Natural killer cell (primary cell): ENCODE results near the gene IGSF6. TPM values are rescaled to one million over a fixed set of nuclear protein-coding genes. Genes with fewer than 3 reads are reported as not detected.
"Not testable (repeated sequence)": the region's sequence is repeated elsewhere in the genome, so short reads cannot be mapped to it uniquely, and the experiment has no call there.

Experiments used
- ATAC-seq, 3 donors: fragments of 150-1000 bp in 2 of 3; fragments of 200-7000 bp in 1 of 3; cut with Tn5 transposase; 1 replicate in 1 of 3; 2 replicates in 2 of 3; pipeline ENCODE4 v1.10.0; 2021; ENCODE audit warnings: mild to moderate bottlenecking in 2 of 3, moderate library complexity in 2 of 3
- DNase-seq, 2 donors: peaks; one replicate each; pipeline versions ENCODE4 v3.0.0 to v3.0.0-alpha.2; 2013 to 2021; ENCODE audit warnings: mixed read lengths in 1 of 2
- H3K27ac ChIP-seq: one replicate; pipeline ENCODE4 v1.5.1; 2013; ENCODE audit warnings: mild to moderate bottlenecking, low read length
- H3K27me3 ChIP-seq: one replicate; pipeline ENCODE4 v1.6.1; 2013; ENCODE audit warnings: low read length; ENCODE audit not compliant: control insufficient read depth, insufficient read depth
- H3K36me3 ChIP-seq: one replicate; pipeline ENCODE4 v1.6.1; 2013; ENCODE audit warnings: low read length; ENCODE audit not compliant: control insufficient read depth, insufficient read depth
- H3K4me1 ChIP-seq: one replicate; pipeline ENCODE4 v1.6.1; 2013; ENCODE audit warnings: low read length; ENCODE audit not compliant: control insufficient read depth, insufficient read depth
- H3K4me3 ChIP-seq: one replicate; pipeline ENCODE4 v1.5.1; 2013; ENCODE audit warnings: low read length
- H3K9me3 ChIP-seq: one replicate; pipeline ENCODE4 v1.6.1; 2013; ENCODE audit warnings: low read length; ENCODE audit not compliant: control insufficient read depth, insufficient read depth
- H3K27ac Mint-ChIP-seq, 2 donors: one replicate each; pipeline ENCODE4 v1.8.0; 2022; ENCODE audit warnings: mild to moderate bottlenecking in 2 of 2, mixed read lengths in 2 of 2, moderate library complexity in 1 of 2
- H3K27me3 Mint-ChIP-seq, 2 donors: one replicate each; pipeline ENCODE4 v1.8.0; 2022; ENCODE audit warnings: low read depth in 2 of 2, mixed read lengths in 2 of 2
- H3K36me3 Mint-ChIP-seq: one replicate; pipeline ENCODE4 v1.8.0; 2022; ENCODE audit warnings: mixed read lengths
- H3K4me1 Mint-ChIP-seq, 2 donors: one replicate each; pipeline ENCODE4 v1.8.0; 2022; ENCODE audit warnings: mixed read lengths in 2 of 2
- H3K4me3 Mint-ChIP-seq: one replicate; pipeline ENCODE4 v1.8.0; 2022; ENCODE audit warnings: mild to moderate bottlenecking, moderate library complexity, mixed read lengths
- H3K9me3 Mint-ChIP-seq, 2 donors: one replicate each; pipeline ENCODE4 v1.8.0; 2022; ENCODE audit warnings: mixed read lengths in 2 of 2
- CTCF ChIP-seq: fragments of 200-600 bp; IDR thresholded peaks from one replicate; pipeline ENCODE4 v1.8.0; 2022; ENCODE audit warnings: antibody characterized with exemption
- WGBS: methylation state at CpG from one replicate; pipeline ENCODE4 v1.1.7; 2013; ENCODE audit warnings: missing lambda C conversion rate; ENCODE audit not compliant: insufficient coverage; 5-methylcytosine and 5-hydroxymethylcytosine counted together
- intact Hi-C: fragments of 100-400 bp; cut with micrococcal nuclease; formaldehyde crosslinking; loops from one replicate; pipeline ENCODE4 v1.14.2; 2022
- total RNA-seq, 4 donors: library from RNA; stranded (reverse); fragments of 120-200 nt in 1 of 4; gene quantifications; one replicate each; pipeline versions ENCODE4 v1.2.3 to v1.2.4, GENCODE V29; 2013 to 2022

Gene IGSF6
- total RNA-seq, 3 donors from 2014 or later (not counting 1 experiment from before 2014, with no cell fraction given), result 2.2 to 4.4 (median 2.6) TPM

GRCh38 chr16:21638573-21638975, 13.8 kb downstream of the IGSF6 start:
- Mint-ChIP-seq H3K27ac (peak overlapping the region; percentile 52 to 87), H3K4me1 (peaks cover 14 to 15% of the 10 kb centered on the region in 2 donors), H3K9me3 (no peaks in the 10 kb centered on the region), H3K4me3 (peak overlapping the region; percentile 5), H3K27me3 (no peaks in the 10 kb centered on the region), H3K36me3 (no peaks in the 10 kb centered on the region)
- TF ChIP-seq CTCF, result no peak
- peak in 1 of 3 donors; percentile 11 for ATAC-seq
- WGBS, result 13% methylated on average over 2 of the region's 4 CpGs
- DNase-seq, result peak in 1 of 2 donors; percentile 46
- Histone ChIP-seq H3K4me1 (peaks cover 7% of the 10 kb centered on the region), H3K36me3 (no peaks in the 10 kb centered on the region), H3K27me3 (no peaks in the 10 kb centered on the region), H3K9me3 (no peaks in the 10 kb centered on the region), H3K27ac (peak overlapping the region; percentile 42), H3K4me3 (no peak overlapping the region)
- intact Hi-C loops, result no loop called here

- peaks cover 7% of the 10 kb centered on the region for H3K4me1 ChIP-seq
- no peak overlapping the region for H3K27ac ChIP-seq
- H3K4me3 ChIP-seq, result no peak overlapping the region
- no peaks in the 10 kb centered on the region for H3K27me3 Mint-ChIP-seq
- 97% methylated on average over 36 of the region's 37 CpGs for WGBS
- H3K36me3 ChIP-seq, result no peaks in the 10 kb centered on the region
- peak overlapping the region; percentile 52 to 87 for H3K27ac Mint-ChIP-seq
- intact Hi-C loops, result no loop called here
- DNase-seq (no peak), ATAC-seq (no peak)
- no peaks in the 10 kb centered on the region for H3K27me3 ChIP-seq
- H3K9me3 Mint-ChIP-seq, result no peaks in the 10 kb centered on the region
- peaks cover 14 to 15% of the 10 kb centered on the region in 2 donors for H3K4me1 Mint-ChIP-seq
- H3K4me3 Mint-ChIP-seq, result no peak overlapping the region
- H3K36me3 Mint-ChIP-seq, result no peaks in the 10 kb centered on the region
- TF ChIP-seq CTCF, result no peak
- H3K9me3 ChIP-seq, result no peaks in the 10 kb centered on the region
These were observed 15.1 kb downstream of the IGSF6 start for GRCh38 chr16:21637032-21637968.

GRCh38 chr16:21635694-21636093, 16.7 kb downstream of the IGSF6 start:
- H3K27me3 Mint-ChIP-seq, H3K9me3 Mint-ChIP-seq, H3K4me3 Mint-ChIP-seq, H3K4me3 ChIP-seq, H3K36me3 Mint-ChIP-seq, H3K9me3 ChIP-seq, H3K27me3 ChIP-seq, H3K4me1 ChIP-seq, H3K36me3 ChIP-seq, DNase-seq, H3K27ac Mint-ChIP-seq, ATAC-seq, H3K27ac ChIP-seq, intact Hi-C loops: not testable (repeated sequence)
- 94% methylated on average over 9 of the region's 9 CpGs for WGBS
- H3K4me1 Mint-ChIP-seq, result peaks cover 14 to 19% of the 10 kb centered on the region in 2 donors

GRCh38 chr16:21634216-21634615, 18.2 kb downstream of the IGSF6 start:
- no peak for DNase-seq
- Mint-ChIP-seq H3K27me3 (no peaks in the 10 kb centered on the region), H3K27ac (no peak overlapping the region), H3K4me3 (no peak overlapping the region), H3K4me1 (peaks cover 14 to 18% of the 10 kb centered on the region in 2 donors), H3K36me3 (no peaks in the 10 kb centered on the region), H3K9me3 (no peaks in the 10 kb centered on the region)
- Histone ChIP-seq H3K4me3 (no peak overlapping the region), H3K4me1 (peaks cover 3% of the 10 kb centered on the region), H3K27me3 (no peaks in the 10 kb centered on the region), H3K9me3 (no peaks in the 10 kb centered on the region), H3K27ac (no peak overlapping the region), H3K36me3 (peaks cover 6% of the 10 kb centered on the region)
- WGBS, result 96% methylated on average over 5 of the region's 5 CpGs
- intact Hi-C loops, result no loop called here
- ATAC-seq, result no peak
- no peak for TF ChIP-seq CTCF

- H3K27me3 Mint-ChIP-seq, H3K9me3 Mint-ChIP-seq, H3K4me1 ChIP-seq, H3K36me3 Mint-ChIP-seq, H3K4me3 ChIP-seq, H3K4me3 Mint-ChIP-seq, H3K9me3 ChIP-seq, H3K27ac Mint-ChIP-seq, H3K27ac ChIP-seq, intact Hi-C loops, ATAC-seq, H3K4me1 Mint-ChIP-seq, DNase-seq, H3K27me3 ChIP-seq: not testable (repeated sequence)
- peaks cover 12% of the 10 kb centered on the region for H3K36me3 ChIP-seq
- WGBS, result 83% methylated on average over 3 of the region's 5 CpGs
These were observed 20.3 kb downstream of the IGSF6 start for GRCh38 chr16:21631951-21632575.
